Measurements from ENCODE around the gene METRNL.

Gene METRNL

DNA sequence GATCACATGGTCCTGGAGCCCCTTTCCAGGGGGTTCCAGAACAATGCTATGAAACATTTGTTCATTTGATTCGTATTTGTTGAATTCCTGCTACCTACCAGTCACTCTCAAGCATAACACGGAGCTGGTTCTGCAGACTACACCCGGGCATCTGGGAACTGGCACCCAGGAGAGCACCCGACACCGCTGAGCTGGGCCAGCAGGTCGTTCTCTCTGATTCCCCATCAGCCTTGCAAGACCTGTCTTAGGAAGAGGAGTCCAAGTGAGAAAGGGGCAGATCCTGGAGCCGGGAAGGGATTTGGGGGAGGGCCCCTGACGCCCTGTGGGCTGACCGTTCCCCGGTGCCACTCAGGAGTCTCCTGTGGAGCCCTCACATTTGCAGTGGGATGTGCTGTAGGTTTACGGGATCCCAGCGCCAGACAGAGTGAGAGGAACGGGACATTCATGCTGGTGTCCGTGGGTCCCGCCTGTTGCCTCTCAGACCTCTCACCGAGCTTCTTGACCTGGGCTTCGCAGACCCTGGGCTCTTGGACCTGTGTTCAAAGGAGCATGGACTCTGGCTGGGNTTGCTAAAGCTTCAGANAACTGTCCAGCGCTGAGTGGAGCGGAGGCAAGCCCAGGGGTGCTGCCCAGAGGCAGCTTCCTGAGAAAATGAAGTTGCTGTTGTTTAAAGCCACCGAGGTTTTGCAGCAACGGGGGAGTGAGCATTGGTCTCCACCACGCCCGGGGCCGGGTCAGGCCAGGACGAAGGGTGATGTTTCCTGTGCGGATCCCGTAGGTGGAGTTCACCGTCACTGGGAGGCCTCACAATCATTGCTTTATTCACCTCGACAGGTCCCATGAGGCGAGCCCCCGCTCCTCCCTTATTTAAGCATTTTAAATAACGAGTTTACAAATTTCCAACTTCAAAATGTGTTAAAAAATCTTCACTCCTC, 49.2 kb downstream of the METRNL start:
- Histone ChIP-seq H3K79me2 (ENCODE audit: insufficient read depth, low read length) (no peaks in the 10 kb centered on the region), H3K4me2 (ENCODE audit: low read depth, low read length, poor library complexity, severe bottlenecking) (no peak overlapping the region), H3K27ac (ENCODE audit: low read depth, low read length) (no peak overlapping the region), H3K9me2 (replicated peaks; ENCODE audit: insufficient read depth, low read length) (no peaks in the 10 kb centered on the region), H3F3A (ENCODE audit: insufficient read depth) (no peaks in the 10 kb centered on the region), H3K4me3 (ENCODE audit: insufficient read depth, low read length, poor library complexity, severe bottlenecking) (no peak overlapping the region), H3K27me3 (ENCODE audit: low read length) (no peaks in the 10 kb centered on the region), H3K9ac (ENCODE audit: low read length) (no peak overlapping the region), H4K20me1 (ENCODE audit: low read depth, low read length) (no peaks in the 10 kb centered on the region), H2AFZ (ENCODE audit: low read depth, low read length, severe bottlenecking) (no peak overlapping the region), H3K36me3 (ENCODE audit: low read length) (no peaks in the 10 kb centered on the region), H3K9me3 (ENCODE audit: insufficient read depth, low read length) (no peaks in the 10 kb centered on the region)
- no peak for TF ChIP-seq EZH2phosphoT487 (conservative IDR thresholded peaks at IDR 0.05; ENCODE audit: low read length)
- TF ChIP-seq, protein P1, sequence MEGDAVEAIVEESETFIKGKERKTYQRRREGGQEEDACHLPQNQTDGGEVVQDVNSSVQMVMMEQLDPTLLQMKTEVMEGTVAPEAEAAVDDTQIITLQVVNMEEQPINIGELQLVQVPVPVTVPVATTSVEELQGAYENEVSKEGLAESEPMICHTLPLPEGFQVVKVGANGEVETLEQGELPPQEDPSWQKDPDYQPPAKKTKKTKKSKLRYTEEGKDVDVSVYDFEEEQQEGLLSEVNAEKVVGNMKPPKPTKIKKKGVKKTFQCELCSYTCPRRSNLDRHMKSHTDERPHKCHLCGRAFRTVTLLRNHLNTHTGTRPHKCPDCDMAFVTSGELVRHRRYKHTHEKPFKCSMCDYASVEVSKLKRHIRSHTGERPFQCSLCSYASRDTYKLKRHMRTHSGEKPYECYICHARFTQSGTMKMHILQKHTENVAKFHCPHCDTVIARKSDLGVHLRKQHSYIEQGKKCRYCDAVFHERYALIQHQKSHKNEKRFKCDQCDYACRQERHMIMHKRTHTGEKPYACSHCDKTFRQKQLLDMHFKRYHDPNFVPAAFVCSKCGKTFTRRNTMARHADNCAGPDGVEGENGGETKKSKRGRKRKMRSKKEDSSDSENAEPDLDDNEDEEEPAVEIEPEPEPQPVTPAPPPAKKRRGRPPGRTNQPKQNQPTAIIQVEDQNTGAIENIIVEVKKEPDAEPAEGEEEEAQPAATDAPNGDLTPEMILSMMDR (IDR thresholded peaks at IDR 0.05; ENCODE audit: insufficient read depth, low read length, poor library complexity, severe bottlenecking): no peak

DNA sequence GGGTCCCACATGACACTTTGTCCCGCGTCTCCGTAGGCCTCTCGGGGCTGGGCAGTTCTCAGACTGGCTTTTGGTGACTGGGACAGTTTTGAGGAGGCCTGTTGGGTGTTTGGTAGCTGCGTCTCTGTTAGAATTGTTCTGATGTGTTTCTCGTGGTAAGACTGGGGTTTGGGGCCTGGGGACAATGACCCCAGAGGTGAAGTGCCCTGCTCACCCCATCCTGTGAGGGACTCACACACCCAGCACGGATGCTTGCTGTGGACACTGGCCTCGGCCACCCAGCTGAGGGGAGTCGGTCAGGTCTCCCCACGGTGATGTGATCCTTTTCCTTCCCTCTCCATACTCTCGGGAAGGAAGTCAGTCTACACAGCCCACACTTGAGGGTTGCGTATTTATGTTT, 50.3 kb downstream of the METRNL start:
- H3F3A ChIP-seq (ENCODE audit: insufficient read depth): no peaks in the 10 kb centered on the region
- no peak overlapping the region for H3K27ac ChIP-seq (ENCODE audit: low read depth, low read length)
- H4K20me1 ChIP-seq (ENCODE audit: low read depth, low read length): no peaks in the 10 kb centered on the region
- H3K27me3 ChIP-seq (ENCODE audit: low read length): no peaks in the 10 kb centered on the region
- no peaks in the 10 kb centered on the region for H3K9me2 ChIP-seq (replicated peaks; ENCODE audit: insufficient read depth, low read length)
- H3K4me2 ChIP-seq (ENCODE audit: low read depth, low read length, poor library complexity, severe bottlenecking): no peak overlapping the region
- H3K9me3 ChIP-seq (ENCODE audit: insufficient read depth, low read length): no peaks in the 10 kb centered on the region
- H2AFZ ChIP-seq (ENCODE audit: low read depth, low read length, severe bottlenecking): no peak overlapping the region
- no peak overlapping the region for H3K9ac ChIP-seq (ENCODE audit: low read length)
- no peaks in the 10 kb centered on the region for H3K79me2 ChIP-seq (ENCODE audit: insufficient read depth, low read length)
- H3K4me3 ChIP-seq (ENCODE audit: insufficient read depth, low read length, poor library complexity, severe bottlenecking): no peak overlapping the region
- H3K36me3 ChIP-seq (ENCODE audit: low read length): no peaks in the 10 kb centered on the region
- TF ChIP-seq, protein P1 (IDR thresholded peaks at IDR 0.05; ENCODE audit: insufficient read depth, low read length, poor library complexity, severe bottlenecking): no peak
- TF ChIP-seq EZH2phosphoT487 (conservative IDR thresholded peaks at IDR 0.05; ENCODE audit: low read length): no peak

DNA sequence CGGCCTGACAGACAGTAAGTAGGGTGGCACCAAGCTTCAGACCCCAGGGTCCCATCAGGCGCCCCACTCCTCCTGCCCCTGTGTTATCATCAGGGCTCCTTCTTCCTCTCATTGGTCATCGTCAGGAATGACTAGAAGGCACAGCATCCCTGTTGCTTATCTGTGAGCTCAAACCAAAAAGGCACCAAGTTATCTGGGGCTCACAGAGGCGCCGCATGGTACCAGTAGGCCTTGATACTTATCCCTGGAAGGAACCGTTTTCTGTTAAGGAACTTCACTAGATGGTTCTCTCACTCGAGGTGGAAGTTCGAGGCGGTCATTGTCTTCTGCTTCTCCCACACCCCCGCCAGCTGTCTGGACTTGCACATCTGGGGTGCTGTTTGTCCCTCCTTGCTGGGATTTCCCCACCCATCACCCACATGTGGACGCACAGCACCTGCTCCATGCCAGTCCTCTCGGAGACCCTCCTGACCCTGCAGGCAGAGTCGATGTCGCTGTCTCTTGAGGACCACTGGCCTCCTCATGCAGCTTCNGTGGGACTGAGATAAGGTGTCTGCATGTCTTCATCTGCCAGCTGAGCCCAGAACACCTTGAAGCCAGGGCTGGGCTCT, 52.1 kb downstream of the METRNL start:
- Histone ChIP-seq H3K4me2 (ENCODE audit: low read depth, low read length, poor library complexity, severe bottlenecking) (no peak overlapping the region), H3K27ac (ENCODE audit: low read depth, low read length) (no peak overlapping the region), H3K27me3 (ENCODE audit: low read length) (no peaks in the 10 kb centered on the region), H2AFZ (ENCODE audit: low read depth, low read length, severe bottlenecking) (no peak overlapping the region), H3K9ac (ENCODE audit: low read length) (no peak overlapping the region), H3K9me2 (replicated peaks; ENCODE audit: insufficient read depth, low read length) (no peaks in the 10 kb centered on the region), H3K4me3 (ENCODE audit: insufficient read depth, low read length, poor library complexity, severe bottlenecking) (no peak overlapping the region), H4K20me1 (ENCODE audit: low read depth, low read length) (no peaks in the 10 kb centered on the region), H3K9me3 (ENCODE audit: insufficient read depth, low read length) (no peaks in the 10 kb centered on the region), H3K79me2 (ENCODE audit: insufficient read depth, low read length) (no peaks in the 10 kb centered on the region), H3F3A (ENCODE audit: insufficient read depth) (no peaks in the 10 kb centered on the region), H3K36me3 (ENCODE audit: low read length) (no peaks in the 10 kb centered on the region)
- no peak for TF ChIP-seq EZH2phosphoT487 (conservative IDR thresholded peaks at IDR 0.05; ENCODE audit: low read length)
- TF ChIP-seq, protein P1 (IDR thresholded peaks at IDR 0.05; ENCODE audit: insufficient read depth, low read length, poor library complexity, severe bottlenecking): no peak

Measured in SU-DHL-6 (cell line).